NCI-H774 (cell line): ENCODE results near the gene PRKCE.

ENCODE experiments used
- DNase-seq: peaks from one replicate; lab custom pipeline; 2025; lab: John Stamatoyannopoulos, UW

PRKCE gene

GRCh38 chr2:45728458-45728942 is 77.0 kb downstream of the PRKCE start:
- DNase-seq = no peak

- DNase-seq = no peak
These were observed 78.5 kb downstream of the PRKCE start for GRCh38 chr2:45729753-45730512.

GRCh38 chr2:45731141-45731540 is 79.7 kb downstream of the PRKCE start:
- DNase-seq = no peak

- DNase-seq = no peak
These were observed 81.0 kb downstream of the PRKCE start for GRCh38 chr2:45732436-45732835.

GRCh38 chr2:45732946-45733345 is 81.5 kb downstream of the PRKCE start:
- no peak for DNase-seq

GRCh38 chr2:45734336-45734735 is 82.9 kb downstream of the PRKCE start:
- DNase-seq = no peak

- no peak for DNase-seq
These were observed 83.5 kb downstream of the PRKCE start for GRCh38 chr2:45734952-45735351.

- no peak for DNase-seq
These were observed 85.6 kb downstream of the PRKCE start for GRCh38 chr2:45736757-45737704.

- no peak for DNase-seq
These were observed 88.5 kb downstream of the PRKCE start for GRCh38 chr2:45739796-45740485.

- no peak for DNase-seq
These were observed 89.8 kb downstream of the PRKCE start for GRCh38 chr2:45741161-45741850.

- no peak for DNase-seq
These were observed 92.3 kb downstream of the PRKCE start for GRCh38 chr2:45743531-45744396.

GRCh38 chr2:45745231-45745630 is 93.8 kb downstream of the PRKCE start:
- no peak for DNase-seq

GRCh38 chr2:45746888-45747287 is 95.4 kb downstream of the PRKCE start:
- DNase-seq = no peak

- DNase-seq = no peak
These were observed 95.9 kb downstream of the PRKCE start for GRCh38 chr2:45747363-45747762.

- no peak for DNase-seq
These were observed 96.8 kb downstream of the PRKCE start for GRCh38 chr2:45748239-45748638.

- no peak for DNase-seq
These were observed 98.5 kb downstream of the PRKCE start for GRCh38 chr2:45750001-45750400.

GRCh38 chr2:45750484-45750883 is 99.0 kb downstream of the PRKCE start:
- no peak for DNase-seq

- DNase-seq = no peak
These were observed 101.9 kb downstream of the PRKCE start for GRCh38 chr2:45753381-45753780.

- DNase-seq = no peak
These were observed 102.9 kb downstream of the PRKCE start for GRCh38 chr2:45754131-45755010.
